ENCODE data around the gene ZFP3. TPM values are rescaled to one million over a fixed set of nuclear protein-coding genes. Genes with fewer than 3 reads are reported as not detected.

The ZFP3 gene
- total RNA-seq, 4 donors from 2014 or later, result 6.0 to 11.6 (median 8.6) TPM

DNA sequence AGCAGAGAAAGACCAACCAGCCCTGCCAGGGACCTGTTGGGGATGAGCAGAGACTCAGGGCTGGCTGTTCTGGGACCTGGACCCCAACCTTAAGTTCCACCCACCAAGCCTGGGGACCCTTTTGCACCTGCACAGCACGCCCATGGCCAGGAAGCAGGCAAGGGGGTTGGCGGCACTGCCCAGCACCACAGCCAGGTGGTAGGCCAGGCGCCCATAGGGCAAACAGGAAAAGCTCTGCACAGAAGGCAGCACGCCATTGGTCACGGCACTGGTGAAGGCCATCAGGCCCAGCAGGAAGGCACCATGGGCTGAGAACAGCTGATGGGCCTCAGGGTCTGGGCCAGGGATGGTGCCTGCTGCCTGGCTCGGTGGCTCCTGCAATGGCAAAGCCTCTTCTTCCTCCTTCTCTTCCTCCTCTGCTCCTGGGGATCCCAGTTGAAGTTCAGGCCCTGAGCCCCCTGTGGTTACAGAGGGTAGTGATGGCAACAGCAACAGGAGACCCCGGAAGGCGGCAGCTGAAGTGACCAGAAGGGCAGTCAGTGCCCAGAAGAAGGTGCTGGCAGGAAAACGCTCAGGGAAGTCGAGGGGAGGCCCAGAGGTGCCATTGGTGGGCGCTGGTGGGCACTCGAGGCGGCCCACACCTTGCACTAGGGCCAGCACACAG lies 44.8 kb upstream of the ZFP3 start:
- Histone ChIP-seq H3K27ac (no peak overlapping the region), H3K36me3 (no peaks in the 10 kb centered on the region), H3K4me1 (peaks cover 0 to 22% (median 4%) of the 10 kb centered on the region in 4 donors), H3K9me3 (no peaks in the 10 kb centered on the region), H3K4me3 (no peak overlapping the region), H3K27me3 (peaks cover 10% of the 10 kb centered on the region)
- WGBS, 2 donors (ENCODE audit: low coverage in 1 of 2), result 85 to 100% methylated on average over 1 to 13 of the region's 13 CpGs
- TF ChIP-seq EP300 (IDR thresholded peaks at IDR 0.05; ENCODE audit: low read depth) (no peak), POLR2AphosphoS5 (IDR thresholded peaks at IDR 0.05) (no peak), POLR2A (IDR thresholded peaks at IDR 0.05) (no peak)
- TF ChIP-seq, protein P1, sequence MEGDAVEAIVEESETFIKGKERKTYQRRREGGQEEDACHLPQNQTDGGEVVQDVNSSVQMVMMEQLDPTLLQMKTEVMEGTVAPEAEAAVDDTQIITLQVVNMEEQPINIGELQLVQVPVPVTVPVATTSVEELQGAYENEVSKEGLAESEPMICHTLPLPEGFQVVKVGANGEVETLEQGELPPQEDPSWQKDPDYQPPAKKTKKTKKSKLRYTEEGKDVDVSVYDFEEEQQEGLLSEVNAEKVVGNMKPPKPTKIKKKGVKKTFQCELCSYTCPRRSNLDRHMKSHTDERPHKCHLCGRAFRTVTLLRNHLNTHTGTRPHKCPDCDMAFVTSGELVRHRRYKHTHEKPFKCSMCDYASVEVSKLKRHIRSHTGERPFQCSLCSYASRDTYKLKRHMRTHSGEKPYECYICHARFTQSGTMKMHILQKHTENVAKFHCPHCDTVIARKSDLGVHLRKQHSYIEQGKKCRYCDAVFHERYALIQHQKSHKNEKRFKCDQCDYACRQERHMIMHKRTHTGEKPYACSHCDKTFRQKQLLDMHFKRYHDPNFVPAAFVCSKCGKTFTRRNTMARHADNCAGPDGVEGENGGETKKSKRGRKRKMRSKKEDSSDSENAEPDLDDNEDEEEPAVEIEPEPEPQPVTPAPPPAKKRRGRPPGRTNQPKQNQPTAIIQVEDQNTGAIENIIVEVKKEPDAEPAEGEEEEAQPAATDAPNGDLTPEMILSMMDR (IDR thresholded peaks at IDR 0.05), result no peak
- in situ Hi-C loops (cut with MboI; ENCODE audit: low pct_ligation_motif_present in 1 of 4, low pct_unique_long_range_greater_than_20kb in 1 of 4, low sequenced_read_pairs in 3 of 4), result loop anchor here in 1 of 4 donors (5.0 kb wide), 1 partner anchor 34 kb away; no protein-coding TSS in a partner anchor
- DNase-seq, result no peak
- intact Hi-C loops (cut with DNase I; ENCODE audit: low total_unique reads), result loop anchor here (5.0 kb wide), 1 partner anchor 34 kb away; no protein-coding TSS in a partner anchor

DNA sequence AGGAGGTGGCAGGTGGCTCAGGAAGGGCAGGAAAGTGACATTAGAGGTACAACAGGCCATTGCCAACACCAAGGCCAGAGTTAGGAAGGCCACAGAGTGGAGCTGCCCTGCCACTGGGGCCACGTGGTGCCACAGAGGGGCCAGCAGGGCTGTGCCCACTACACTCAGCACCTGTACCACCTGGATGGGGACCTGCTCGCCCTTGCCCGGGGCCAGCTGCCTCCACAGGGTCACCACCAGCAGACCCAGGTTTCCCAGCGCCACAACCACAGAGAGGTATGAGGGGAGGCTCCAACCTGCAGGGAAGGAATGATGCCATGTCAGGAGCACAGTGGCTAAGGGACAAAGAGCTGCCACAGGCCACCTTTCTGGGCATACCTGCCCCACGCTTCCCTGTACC lies 44.2 kb upstream of the ZFP3 start:
- peaks cover 0 to 22% (median 4%) of the 10 kb centered on the region in 4 donors for H3K4me1 ChIP-seq
- no peak for DNase-seq
- H3K36me3 ChIP-seq, result no peaks in the 10 kb centered on the region
- intact Hi-C loops (cut with DNase I; ENCODE audit: low total_unique reads) (loop anchor here (5.0 kb wide), 1 partner anchor 33 kb away; no protein-coding TSS in a partner anchor), in situ Hi-C loops (cut with MboI; ENCODE audit: low pct_ligation_motif_present in 1 of 4, low pct_unique_long_range_greater_than_20kb in 1 of 4, low sequenced_read_pairs in 3 of 4) (loop anchor here in 1 of 4 donors (5.0 kb wide), 1 partner anchor 33 kb away; no protein-coding TSS in a partner anchor)
- TF ChIP-seq, protein P1 (IDR thresholded peaks at IDR 0.05), result no peak
- TF ChIP-seq POLR2AphosphoS5 (IDR thresholded peaks at IDR 0.05) (no peak), POLR2A (IDR thresholded peaks at IDR 0.05) (no peak)
- no peaks in the 10 kb centered on the region for H3K9me3 ChIP-seq
- no peak overlapping the region for H3K4me3 ChIP-seq
- H3K27me3 ChIP-seq, result peaks cover 10% of the 10 kb centered on the region
- WGBS, 2 donors (ENCODE audit: low coverage in 1 of 2), result 86 to 91% methylated on average over 1 to 5 of the region's 5 CpGs
- no peak overlapping the region for H3K27ac ChIP-seq

DNA sequence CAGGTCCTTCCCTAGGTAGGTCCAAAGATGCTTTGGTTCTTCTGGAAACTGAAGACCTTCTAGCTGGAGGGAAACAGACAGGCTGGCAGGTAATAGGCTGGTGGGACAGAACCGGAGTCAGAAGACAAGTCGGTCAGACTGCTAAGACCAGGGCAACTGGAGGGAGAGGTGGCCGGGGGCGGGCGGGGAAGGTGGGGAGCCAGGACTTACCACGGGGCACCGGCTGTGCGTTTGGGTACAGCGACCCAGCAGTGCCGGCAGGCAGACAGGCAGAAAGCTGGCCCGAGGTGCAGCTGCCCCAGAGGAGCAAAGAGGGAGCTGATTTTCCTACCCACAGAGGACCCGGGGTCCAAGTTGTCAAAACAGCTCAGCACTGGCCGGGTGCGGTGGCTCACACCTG lies 43.6 kb upstream of the ZFP3 start:
- intact Hi-C loops (cut with DNase I; ENCODE audit: low total_unique reads) (loop anchor here (5.0 kb wide), 1 partner anchor 33 kb away; no protein-coding TSS in a partner anchor), in situ Hi-C loops (cut with MboI; ENCODE audit: low pct_ligation_motif_present in 1 of 4, low pct_unique_long_range_greater_than_20kb in 1 of 4, low sequenced_read_pairs in 3 of 4) (loop anchor here in 1 of 4 donors (5.0 kb wide), 1 partner anchor 33 kb away; no protein-coding TSS in a partner anchor)
- peaks cover 10% of the 10 kb centered on the region for H3K27me3 ChIP-seq
- H3K9me3 ChIP-seq, result no peaks in the 10 kb centered on the region
- H3K36me3 ChIP-seq, result no peaks in the 10 kb centered on the region
- H3K27ac ChIP-seq, result no peak overlapping the region
- no peak for TF ChIP-seq EP300 (IDR thresholded peaks at IDR 0.05; ENCODE audit: low read depth)
- no peak for TF ChIP-seq POLR2A (IDR thresholded peaks at IDR 0.05)
- no peak for TF ChIP-seq POLR2AphosphoS5 (IDR thresholded peaks at IDR 0.05)
- TF ChIP-seq, protein P1 (IDR thresholded peaks at IDR 0.05), result no peak
- H3K4me3 ChIP-seq, result no peak overlapping the region
- H3K4me1 ChIP-seq, result peaks cover 0 to 22% (median 4%) of the 10 kb centered on the region in 4 donors
- 85% methylated on average over 14 of the region's 14 CpGs; no CpG with 5 or more reads in 1 of the 2 donors for WGBS, 2 donors (ENCODE audit: low coverage in 1 of 2)
- DNase-seq, result no peak

DNA sequence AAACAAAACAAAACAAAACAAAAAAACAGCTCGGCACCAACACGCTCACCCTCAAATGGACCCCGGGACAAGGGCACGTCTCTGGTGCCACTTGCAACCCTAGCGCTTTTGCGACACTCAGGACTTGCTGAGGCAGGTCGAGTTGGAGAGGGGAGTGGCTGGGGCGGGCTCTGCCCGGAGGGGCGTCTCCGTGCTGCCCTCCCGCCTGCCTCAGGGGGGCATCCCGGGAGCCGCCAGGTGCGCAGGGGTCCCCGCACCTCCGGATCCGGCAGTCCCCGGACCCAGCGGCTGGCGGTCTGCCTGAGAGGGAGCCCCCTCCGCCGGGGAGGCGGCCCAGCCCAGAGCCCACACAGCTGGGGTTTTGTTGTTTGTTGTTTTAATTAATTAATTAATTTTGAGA lies 43.0 kb upstream of the ZFP3 start, which contains the start of gene SLC52A1:
Gene SLC52A1 (minus strand): TSS at position 112 of the 400 bp plus-strand sequence. CDS start 820 bp downstream, outside the sequence.
- TF ChIP-seq POLR2AphosphoS5 (IDR thresholded peaks at IDR 0.05) (no peak), POLR2A (IDR thresholded peaks at IDR 0.05) (no peak), EP300 (IDR thresholded peaks at IDR 0.05; ENCODE audit: low read depth) (no peak)
- TF ChIP-seq, protein P1 (IDR thresholded peaks at IDR 0.05), result no peak
- H3K36me3 ChIP-seq, result no peaks in the 10 kb centered on the region
- no peaks in the 10 kb centered on the region for H3K9me3 ChIP-seq
- 11% methylated on average over 21 of the region's 24 CpGs; no CpG with 5 or more reads in 1 of the 2 donors for WGBS, 2 donors (ENCODE audit: low coverage in 1 of 2)
- peaks cover 0 to 22% (median 4%) of the 10 kb centered on the region in 4 donors for H3K4me1 ChIP-seq
- intact Hi-C loops (cut with DNase I; ENCODE audit: low total_unique reads), result no loop called here
- H3K27ac ChIP-seq, result no peak within 1 kb of the TSS
- H3K4me3 ChIP-seq, result peak within 1 kb of the TSS; percentile 6 to 49 (median 29)
- DNase-seq, result peak; percentile 48
- in situ Hi-C loops (cut with MboI; ENCODE audit: low pct_ligation_motif_present in 1 of 4, low pct_unique_long_range_greater_than_20kb in 1 of 4, low sequenced_read_pairs in 3 of 4), result no loop called here
- H3K27me3 ChIP-seq, result peaks cover 10% of the 10 kb centered on the region

Measured in transverse colon (tissue), 4 donors.